ENCODE results near the gene MACROD1.

Gene MACROD1

DNA sequence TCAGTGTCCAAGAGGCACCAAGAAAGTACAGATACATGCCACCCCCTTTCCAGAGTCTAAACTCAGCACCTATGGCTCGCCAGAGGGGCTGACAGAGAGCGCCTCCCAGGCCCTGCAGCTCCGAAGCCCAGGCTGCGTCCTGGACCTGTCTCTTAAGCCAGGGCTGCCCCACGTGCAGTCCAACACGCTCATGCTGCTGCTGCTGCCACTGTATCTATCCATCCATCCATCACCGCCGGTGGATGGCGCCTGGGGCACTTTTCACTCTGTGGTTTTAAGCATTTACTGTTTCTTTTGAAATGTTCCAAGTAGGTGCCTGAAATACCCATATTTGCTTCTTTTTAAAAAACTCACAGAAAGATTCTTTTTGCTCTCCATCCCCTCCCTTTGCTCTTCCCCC is 41.8 kb downstream of the MACROD1 start:
- peaks cover 18% of the 10 kb centered on the region for H3K4me1 ChIP-seq
- DNase-seq (ENCODE audit: low spot score in 2 of 2): peak; percentile 50 to 78

DNA sequence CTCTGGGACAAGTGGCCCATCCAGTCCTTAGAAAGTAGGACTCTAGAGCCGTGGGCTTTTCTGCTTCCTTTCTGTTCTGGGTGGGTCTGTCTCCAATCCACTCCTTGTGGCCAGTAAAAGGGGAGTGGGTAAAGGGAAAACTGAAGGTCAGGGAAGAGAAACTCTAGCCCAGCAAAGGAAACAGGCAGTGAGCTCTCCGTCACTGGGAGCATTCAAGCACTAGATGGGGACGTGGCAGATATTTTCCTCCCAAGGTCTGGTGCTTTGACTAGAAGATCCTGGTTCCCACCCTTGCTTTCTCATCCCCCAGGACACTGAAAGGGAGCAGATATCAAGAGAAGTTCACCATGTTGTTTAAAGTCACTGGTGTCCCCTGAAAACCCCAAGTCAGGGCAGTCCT is 42.2 kb downstream of the MACROD1 start:
- Histone ChIP-seq H3K27me3 (ENCODE audit: low read depth) (no peaks in the 10 kb centered on the region), H3K36me3 (replicated peaks) (no peaks in the 10 kb centered on the region), H3K4me1 (peaks cover 18% of the 10 kb centered on the region), H3K9me3 (no peaks in the 10 kb centered on the region), H3K4me3 (no peak overlapping the region)
- in situ Hi-C loops (cut with MboI; ENCODE audit: low sequenced_read_pairs): no loop called here
- no peak for DNase-seq (ENCODE audit: low spot score in 2 of 2)

More for the DNA sequence above, 41.8 kb downstream of the MACROD1 start:
- no peaks in the 10 kb centered on the region for H3K27me3 ChIP-seq (ENCODE audit: low read depth)
- H3K9me3 ChIP-seq: no peaks in the 10 kb centered on the region
- no peaks in the 10 kb centered on the region for H3K36me3 ChIP-seq (replicated peaks)
- in situ Hi-C loops (cut with MboI; ENCODE audit: low sequenced_read_pairs): no loop called here
- H3K4me3 ChIP-seq: no peak overlapping the region

DNA sequence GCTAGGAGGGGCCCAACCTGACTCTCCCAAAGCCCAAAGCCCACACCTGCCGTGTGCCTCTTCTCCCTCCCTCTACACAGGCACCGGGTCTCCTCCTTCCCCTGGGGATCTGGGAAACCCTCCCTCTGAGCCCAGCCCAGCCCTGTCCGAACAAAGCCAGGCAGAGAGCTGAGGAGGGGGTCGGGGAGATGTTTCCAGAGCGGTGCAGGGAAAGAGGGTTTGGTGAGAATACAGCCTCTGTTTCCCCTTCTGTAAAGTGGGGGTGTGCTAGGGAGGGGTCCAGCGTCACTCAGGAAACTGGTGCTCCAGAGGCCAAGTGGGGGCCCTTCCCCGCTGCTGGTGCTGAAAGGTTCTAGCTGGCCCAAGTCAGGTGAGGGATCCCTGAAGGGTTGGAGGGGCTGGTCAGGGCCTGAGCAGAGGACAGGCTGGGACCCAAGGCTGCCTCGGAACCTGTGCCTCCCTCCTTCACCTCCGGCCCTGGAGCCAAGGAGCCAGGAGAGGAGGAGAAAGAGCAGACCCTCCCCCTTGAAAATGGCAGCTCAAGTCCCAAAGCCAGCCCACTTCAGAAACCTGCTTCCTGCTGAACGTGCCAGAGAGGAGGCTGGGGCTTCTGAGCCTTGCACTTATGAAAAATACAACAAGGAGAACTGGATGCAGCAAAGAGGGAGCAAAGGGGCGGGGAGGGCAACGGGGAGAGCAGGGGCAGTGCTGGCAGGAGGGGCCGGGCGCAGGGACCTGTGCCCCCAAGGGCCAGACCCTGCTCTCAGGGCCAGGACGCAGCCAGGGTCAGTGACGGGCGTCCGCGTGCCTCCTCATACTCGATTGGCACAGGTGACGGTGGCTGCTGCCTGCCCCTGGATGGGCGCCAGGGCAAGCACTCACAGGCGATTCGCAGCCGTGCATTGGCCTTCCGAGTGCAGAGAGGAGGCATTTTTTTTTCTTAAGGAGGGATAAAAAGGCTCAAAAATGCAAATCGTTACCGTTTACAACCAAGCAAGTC is 43.2 kb downstream of the MACROD1 start:
- no peak for DNase-seq (ENCODE audit: low spot score in 2 of 2)
- no peak overlapping the region for H3K4me3 ChIP-seq
- no peaks in the 10 kb centered on the region for H3K27me3 ChIP-seq (ENCODE audit: low read depth)
- no peaks in the 10 kb centered on the region for H3K36me3 ChIP-seq (replicated peaks)
- H3K4me1 ChIP-seq: peaks cover 18% of the 10 kb centered on the region
- in situ Hi-C loops (cut with MboI; ENCODE audit: low sequenced_read_pairs): no loop called here
- no peaks in the 10 kb centered on the region for H3K9me3 ChIP-seq

DNA sequence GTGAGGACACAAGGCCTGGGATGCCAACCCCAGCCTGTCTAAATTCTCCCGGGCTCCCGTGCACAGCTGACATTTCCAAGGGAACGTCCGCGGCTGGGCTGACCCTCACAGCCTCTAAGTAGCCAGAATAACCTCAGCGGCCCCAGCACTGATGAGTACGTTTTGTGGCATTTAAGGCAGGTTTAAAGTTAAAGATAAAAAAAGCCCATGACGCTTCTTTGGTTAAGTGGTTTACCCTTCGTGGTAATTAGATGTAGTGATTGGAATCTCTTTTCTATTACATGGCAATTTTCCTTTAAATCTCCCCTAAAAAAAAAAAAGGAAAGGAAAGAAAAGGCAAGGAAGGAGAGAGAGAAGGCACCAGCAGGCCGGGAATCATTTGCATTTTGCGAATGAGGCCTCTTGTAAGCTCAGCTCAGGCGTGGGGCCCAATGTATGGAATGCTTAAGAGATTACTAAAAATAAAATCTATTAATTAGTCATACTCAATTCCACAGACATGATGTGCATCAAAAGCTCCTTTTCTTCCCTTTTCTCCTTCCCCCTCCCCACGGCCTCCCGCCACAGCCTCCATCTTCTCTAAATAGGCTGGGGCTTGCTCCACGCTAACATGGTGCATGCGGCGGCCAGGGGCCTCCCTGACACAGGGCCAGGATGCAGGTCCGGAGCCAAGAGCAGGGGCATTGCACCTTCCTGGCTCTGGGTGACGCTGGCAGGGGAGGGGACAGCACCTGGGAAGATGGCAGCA is 44.1 kb downstream of the MACROD1 start:
- in situ Hi-C loops (cut with MboI; ENCODE audit: low sequenced_read_pairs): no loop called here
- peak in 1 of 2 experiments; percentile 32 for DNase-seq (ENCODE audit: low spot score in 2 of 2)

GRCh38 chr11:64120951-64121569 is 44.9 kb downstream of the MACROD1 start:
- Histone ChIP-seq H3K27me3 (ENCODE audit: low read depth) (no peaks in the 10 kb centered on the region), H3K36me3 (replicated peaks) (no peaks in the 10 kb centered on the region), H3K4me3 (no peak overlapping the region), H3K9me3 (no peaks in the 10 kb centered on the region), H3K4me1 (peaks cover 18% of the 10 kb centered on the region)
- DNase-seq (ENCODE audit: low spot score in 2 of 2): no peak
- in situ Hi-C loops (cut with MboI; ENCODE audit: low sequenced_read_pairs): no loop called here

More for the DNA sequence above, 44.1 kb downstream of the MACROD1 start:
- H3K36me3 ChIP-seq (replicated peaks): no peaks in the 10 kb centered on the region
- peaks cover 18% of the 10 kb centered on the region for H3K4me1 ChIP-seq
- no peaks in the 10 kb centered on the region for H3K9me3 ChIP-seq
- no peak overlapping the region for H3K4me3 ChIP-seq
- no peaks in the 10 kb centered on the region for H3K27me3 ChIP-seq (ENCODE audit: low read depth)

DNA sequence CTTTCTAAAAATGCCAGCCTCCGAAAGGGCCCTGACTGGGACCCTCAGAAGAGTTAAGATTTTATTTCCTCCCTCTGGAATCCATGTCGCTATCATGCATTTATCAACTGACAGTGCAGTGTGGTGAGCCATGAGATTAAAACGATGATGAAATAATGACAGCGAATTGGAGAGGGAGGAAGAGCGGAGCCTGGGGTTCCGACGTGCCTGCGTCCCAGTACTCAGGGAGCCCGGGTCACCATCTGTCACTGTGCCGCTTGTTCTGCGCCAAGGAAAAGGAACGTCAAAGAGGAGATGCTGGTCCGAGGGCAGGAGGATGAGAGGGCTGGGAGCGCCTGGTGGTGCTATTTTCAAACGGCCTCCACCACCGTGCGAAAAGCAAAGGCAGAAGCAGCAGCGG is 46.2 kb downstream of the MACROD1 start:
- no peak for DNase-seq (ENCODE audit: low spot score in 2 of 2)
- in situ Hi-C loops (cut with MboI; ENCODE audit: low sequenced_read_pairs): no loop called here
- Histone ChIP-seq H3K36me3 (replicated peaks) (no peaks in the 10 kb centered on the region), H3K27me3 (ENCODE audit: low read depth) (no peaks in the 10 kb centered on the region), H3K4me1 (peaks cover 18% of the 10 kb centered on the region), H3K9me3 (no peaks in the 10 kb centered on the region), H3K4me3 (no peak overlapping the region)

- Histone ChIP-seq H3K36me3 (replicated peaks) (no peaks in the 10 kb centered on the region), H3K4me3 (no peak overlapping the region), H3K9me3 (no peaks in the 10 kb centered on the region), H3K4me1 (peaks cover 14% of the 10 kb centered on the region), H3K27me3 (ENCODE audit: low read depth) (no peaks in the 10 kb centered on the region)
- no peak for DNase-seq (ENCODE audit: low spot score in 2 of 2)
- in situ Hi-C loops (cut with MboI; ENCODE audit: low sequenced_read_pairs): no loop called here
Measured at GRCh38 chr11:64118876-64119665, 46.8 kb downstream of the MACROD1 start.

DNA sequence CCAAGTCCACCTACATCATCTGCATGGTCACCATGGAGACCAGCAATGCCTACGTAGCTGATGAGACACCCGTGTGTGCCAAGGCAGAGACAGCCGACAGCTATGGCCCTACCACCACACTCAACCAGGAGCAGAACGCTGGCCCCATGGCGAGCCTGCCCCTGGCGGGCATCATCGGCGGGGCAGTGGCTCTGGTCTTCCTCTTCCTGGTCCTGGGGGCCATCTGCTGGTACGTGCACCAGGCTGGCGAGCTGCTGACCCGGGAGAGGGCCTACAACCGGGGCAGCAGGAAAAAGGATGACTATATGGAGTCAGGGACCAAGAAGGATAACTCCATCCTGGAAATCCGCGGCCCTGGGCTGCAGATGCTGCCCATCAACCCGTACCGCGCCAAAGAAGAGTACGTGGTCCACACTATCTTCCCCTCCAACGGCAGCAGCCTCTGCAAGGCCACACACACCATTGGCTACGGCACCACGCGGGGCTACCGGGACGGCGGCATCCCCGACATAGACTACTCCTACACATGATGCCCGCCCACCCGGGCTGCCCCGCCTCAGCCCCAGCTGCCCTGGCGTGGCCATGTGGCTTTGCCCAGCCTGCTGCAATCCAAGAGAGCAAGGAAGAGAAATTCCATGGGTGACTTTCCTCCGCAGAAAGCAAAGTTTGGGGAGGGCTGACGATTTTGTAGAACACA is 48.0 kb downstream of the MACROD1 start:
- Histone ChIP-seq H3K27me3 (ENCODE audit: low read depth) (no peaks in the 10 kb centered on the region), H3K4me3 (no peak overlapping the region), H3K36me3 (replicated peaks) (no peaks in the 10 kb centered on the region), H3K9me3 (no peaks in the 10 kb centered on the region), H3K4me1 (peaks cover 12% of the 10 kb centered on the region)
- in situ Hi-C loops (cut with MboI; ENCODE audit: low sequenced_read_pairs): no loop called here
- DNase-seq (ENCODE audit: low spot score in 2 of 2): no peak

GRCh38 chr11:64115531-64116522 is 50.1 kb downstream of the MACROD1 start:
- no peak for DNase-seq (ENCODE audit: low spot score in 2 of 2)
- no peaks in the 10 kb centered on the region for H3K36me3 ChIP-seq (replicated peaks)
- in situ Hi-C loops (cut with MboI; ENCODE audit: low sequenced_read_pairs): no loop called here

GRCh38 chr11:64114231-64114630 is 51.7 kb downstream of the MACROD1 start:
- in situ Hi-C loops (cut with MboI; ENCODE audit: low sequenced_read_pairs): no loop called here

More at GRCh38 chr11:64115531-64116522, 50.1 kb downstream of the MACROD1 start:
- Histone ChIP-seq H3K27me3 (ENCODE audit: low read depth) (no peaks in the 10 kb centered on the region), H3K4me3 (no peak overlapping the region), H3K4me1 (no peaks in the 10 kb centered on the region), H3K9me3 (no peaks in the 10 kb centered on the region)

GRCh38 chr11:64113462-64113780 is 52.5 kb downstream of the MACROD1 start:
- H3K9me3 ChIP-seq: no peaks in the 10 kb centered on the region
- no peak for DNase-seq (ENCODE audit: low spot score in 2 of 2)
- no peaks in the 10 kb centered on the region for H3K36me3 ChIP-seq (replicated peaks)
- no peak overlapping the region for H3K4me3 ChIP-seq
- H3K4me1 ChIP-seq: no peaks in the 10 kb centered on the region
- no peaks in the 10 kb centered on the region for H3K27me3 ChIP-seq (ENCODE audit: low read depth)
- in situ Hi-C loops (cut with MboI; ENCODE audit: low sequenced_read_pairs): no loop called here

More at GRCh38 chr11:64114231-64114630, 51.7 kb downstream of the MACROD1 start:
- Histone ChIP-seq H3K4me3 (no peak overlapping the region), H3K27me3 (ENCODE audit: low read depth) (no peaks in the 10 kb centered on the region), H3K9me3 (no peaks in the 10 kb centered on the region), H3K36me3 (replicated peaks) (no peaks in the 10 kb centered on the region), H3K4me1 (no peaks in the 10 kb centered on the region)
- no peak for DNase-seq (ENCODE audit: low spot score in 2 of 2)
